Mucosa of stomach (tissue), 1 donor: ENCODE data around the gene CLCNKB.
"Not testable (repeated sequence)": the region's sequence is repeated elsewhere in the genome, so short reads cannot be mapped to it uniquely, and the experiment has no call there.

Source experiments
- H3K27me3 ChIP-seq: one replicate; pipeline ENCODE4 v1.7.0; 2013; ENCODE audit warnings: mild to moderate bottlenecking, low read length; ENCODE audit not compliant: control insufficient read depth, insufficient read depth
- H3K36me3 ChIP-seq: one replicate; pipeline ENCODE4 v1.7.0; 2013; ENCODE audit warnings: low read length; ENCODE audit not compliant: control insufficient read depth, insufficient read depth
- H3K4me1 ChIP-seq: one replicate; pipeline ENCODE4 v1.7.0; 2013; ENCODE audit warnings: mild to moderate bottlenecking, low read length; ENCODE audit not compliant: control insufficient read depth, insufficient read depth
- H3K4me3 ChIP-seq: one replicate; pipeline ENCODE4 v1.7.0; 2013; ENCODE audit warnings: low read length
- H3K9ac ChIP-seq: one replicate; pipeline ENCODE4 v1.7.0; 2013; ENCODE audit warnings: mild to moderate bottlenecking, low read length, moderate library complexity
- H3K9me3 ChIP-seq: one replicate; pipeline ENCODE4 v1.7.0; 2013; ENCODE audit warnings: mild to moderate bottlenecking, low read length, moderate library complexity; ENCODE audit not compliant: control insufficient read depth
- donor health status: Pancreatic carcinoma.

The CLCNKB gene

GRCh38 chr1:16043950-16044349, 368 bp downstream of the CLCNKB start:
- H3K9ac ChIP-seq: no peak overlapping the region
- no peaks in the 10 kb centered on the region for H3K36me3 ChIP-seq
- no peak overlapping the region for H3K4me3 ChIP-seq
- peaks cover 3% of the 10 kb centered on the region for H3K27me3 ChIP-seq
- peaks cover 5% of the 10 kb centered on the region for H3K4me1 ChIP-seq
- H3K9me3 ChIP-seq: no peaks in the 10 kb centered on the region

GRCh38 chr1:16046842-16047241, 3.3 kb downstream of the CLCNKB start:
- H3K4me1 ChIP-seq: peaks cover 6% of the 10 kb centered on the region
- H3K4me3 ChIP-seq: no peak overlapping the region
- no peaks in the 10 kb centered on the region for H3K36me3 ChIP-seq
- H3K9me3 ChIP-seq: no peaks in the 10 kb centered on the region
- H3K9ac ChIP-seq: no peak overlapping the region
- H3K27me3 ChIP-seq: peaks cover 2% of the 10 kb centered on the region

GRCh38 chr1:16047791-16048475, 4.4 kb downstream of the CLCNKB start:
- Histone ChIP-seq H3K27me3 (no peaks in the 10 kb centered on the region), H3K4me3 (no peak overlapping the region)

GRCh38 chr1:16048573-16049189, 5.1 kb downstream of the CLCNKB start:
- peaks cover 6% of the 10 kb centered on the region for H3K4me1 ChIP-seq
- peak overlapping the region; percentile 48 for H3K9ac ChIP-seq
- peak overlapping the region; percentile 19 for H3K4me3 ChIP-seq
- no peaks in the 10 kb centered on the region for H3K36me3 ChIP-seq
- H3K9me3 ChIP-seq: no peaks in the 10 kb centered on the region
- no peaks in the 10 kb centered on the region for H3K27me3 ChIP-seq

More at GRCh38 chr1:16047791-16048475, 4.4 kb downstream of the CLCNKB start:
- H3K36me3 ChIP-seq: no peaks in the 10 kb centered on the region
- peaks cover 6% of the 10 kb centered on the region for H3K4me1 ChIP-seq
- no peaks in the 10 kb centered on the region for H3K9me3 ChIP-seq
- no peak overlapping the region for H3K9ac ChIP-seq

- Histone ChIP-seq H3K36me3 (no peaks in the 10 kb centered on the region), H3K9me3 (no peaks in the 10 kb centered on the region), H3K4me3 (no peak overlapping the region), H3K4me1 (peaks cover 6% of the 10 kb centered on the region), H3K9ac (no peak overlapping the region), H3K27me3 (no peaks in the 10 kb centered on the region)
Observed at GRCh38 chr1:16050328-16050727, 6.7 kb downstream of the CLCNKB start.

DNA sequence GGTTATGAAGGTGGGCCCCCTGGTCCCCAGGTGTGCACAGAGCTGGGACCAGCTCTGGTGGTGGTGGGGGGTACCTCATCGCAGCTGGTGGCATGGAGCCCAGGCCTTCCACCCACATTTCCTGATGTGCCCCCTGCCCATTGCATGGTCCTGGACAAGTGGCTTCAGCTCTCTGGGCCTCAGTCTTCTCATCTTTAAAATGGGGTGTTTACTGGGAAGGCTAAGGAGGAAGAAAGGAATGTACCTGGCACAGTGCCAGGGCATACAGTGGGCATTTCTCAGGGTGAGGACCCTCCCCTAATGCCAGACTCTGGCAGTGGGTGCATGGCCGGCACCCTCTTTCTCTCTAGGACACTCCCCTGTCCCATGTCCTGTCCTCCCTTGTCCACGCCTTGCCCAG, 7.5 kb downstream of the CLCNKB start:
- no peaks in the 10 kb centered on the region for H3K36me3 ChIP-seq
- H3K4me1 ChIP-seq: peaks cover 12% of the 10 kb centered on the region
- no peak overlapping the region for H3K4me3 ChIP-seq
- no peaks in the 10 kb centered on the region for H3K9me3 ChIP-seq
- no peaks in the 10 kb centered on the region for H3K27me3 ChIP-seq
- no peak overlapping the region for H3K9ac ChIP-seq

DNA sequence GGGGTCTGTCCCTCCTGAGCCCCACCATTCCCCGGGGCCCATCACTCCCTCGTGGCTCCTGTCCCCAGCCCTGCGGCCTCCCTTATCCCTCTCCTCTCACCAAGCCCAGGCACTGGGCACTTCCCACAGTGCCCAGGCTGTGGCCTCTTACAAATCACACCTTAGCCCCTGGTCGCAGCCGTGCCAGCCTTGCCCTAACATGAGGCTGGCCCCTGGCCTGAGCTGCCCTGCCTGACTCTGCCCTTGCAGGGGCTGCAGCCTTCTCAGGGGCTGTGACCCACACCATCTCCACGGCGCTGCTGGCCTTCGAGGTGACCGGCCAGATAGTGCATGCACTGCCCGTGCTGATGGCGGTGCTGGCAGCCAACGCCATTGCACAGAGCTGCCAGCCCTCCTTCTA, 8.4 kb downstream of the CLCNKB start:
- not testable (repeated sequence) for H3K27me3 ChIP-seq, H3K9me3 ChIP-seq, H3K36me3 ChIP-seq, H3K9ac ChIP-seq, H3K4me3 ChIP-seq
- peaks cover 13% of the 10 kb centered on the region for H3K4me1 ChIP-seq

DNA sequence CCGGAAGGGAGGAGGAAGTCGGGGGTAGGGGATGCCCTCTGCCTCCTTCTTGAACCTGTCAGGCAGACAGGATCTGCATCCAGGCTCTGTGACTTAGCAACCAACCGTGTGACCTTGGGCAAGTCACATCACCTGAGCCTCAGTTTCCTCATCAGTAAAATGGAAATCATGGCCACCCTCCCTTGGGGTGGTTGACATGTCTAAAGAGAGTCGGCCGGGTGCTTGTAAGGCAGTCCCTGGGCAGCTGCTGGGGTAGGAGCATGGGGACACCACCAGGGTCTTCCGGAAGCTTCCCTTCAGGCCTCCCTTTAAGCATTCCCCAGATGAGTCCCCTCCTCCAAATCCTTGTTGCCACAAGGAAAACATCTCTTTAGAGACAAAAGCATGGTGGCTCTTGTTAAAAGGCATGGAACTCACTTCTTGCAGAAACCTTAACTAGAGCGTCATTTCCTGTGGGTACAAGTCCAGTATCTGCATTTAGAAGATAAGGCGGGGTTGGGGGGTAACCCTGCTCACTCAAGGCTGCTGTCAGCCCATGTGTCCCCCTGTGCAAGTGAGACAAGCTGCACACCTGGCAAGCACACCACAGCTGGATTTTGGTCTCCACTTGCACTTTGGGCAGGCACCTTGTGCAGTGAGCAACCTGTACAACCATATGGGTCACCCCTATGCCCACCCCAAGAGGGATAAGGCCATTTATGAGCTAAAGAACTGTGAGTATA, 10.4 kb downstream of the CLCNKB start:
- Histone ChIP-seq H3K36me3 (no peaks in the 10 kb centered on the region), H3K9ac (no peak overlapping the region), H3K9me3 (no peaks in the 10 kb centered on the region), H3K4me3 (no peak overlapping the region), H3K27me3 (peaks cover 3% of the 10 kb centered on the region), H3K4me1 (peaks cover 8% of the 10 kb centered on the region)

DNA sequence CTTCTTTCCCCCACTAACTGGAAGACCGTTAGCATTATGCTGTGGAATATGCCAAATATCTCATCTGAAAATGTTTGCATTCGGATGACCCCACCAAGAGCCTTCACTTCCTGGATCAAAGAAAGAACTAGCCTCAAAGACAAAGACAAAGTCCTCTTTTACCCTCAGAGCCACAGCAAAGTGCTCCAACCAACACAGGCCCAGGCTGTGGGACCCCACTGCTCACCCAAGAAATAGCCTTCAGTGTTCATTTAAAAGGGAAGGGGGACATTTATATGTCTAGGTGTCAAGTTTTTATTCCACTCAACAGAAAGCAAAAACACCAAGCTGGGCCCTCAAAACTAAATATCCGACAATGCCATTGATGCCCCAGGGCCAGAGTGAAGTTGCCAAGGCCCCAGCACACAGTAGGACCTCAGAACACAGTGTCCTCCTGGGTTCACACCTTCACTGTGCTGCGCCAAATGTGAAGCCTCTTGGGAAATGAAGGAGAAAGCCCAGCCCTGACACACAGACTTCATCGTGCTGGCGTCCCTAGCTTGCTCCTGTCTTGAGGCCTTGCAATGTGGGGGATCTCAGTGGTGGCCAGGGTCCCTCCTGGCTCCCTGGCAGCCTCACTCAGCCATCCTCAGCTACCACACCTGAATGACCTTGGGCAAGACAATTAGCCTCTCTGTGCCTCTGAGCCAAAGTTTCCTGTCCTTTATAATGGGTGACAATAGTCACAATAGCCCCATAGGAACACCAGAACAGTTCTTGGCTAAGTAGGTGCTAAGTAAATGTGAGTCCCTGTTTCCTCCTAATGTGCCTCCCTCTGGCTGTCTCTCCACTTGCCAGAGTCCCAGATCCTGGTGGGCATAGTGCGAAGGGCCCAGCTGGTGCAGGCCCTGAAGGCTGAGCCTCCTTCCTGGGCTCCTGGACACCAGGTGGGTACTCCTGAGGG, 11.3 kb downstream of the CLCNKB start:
- no peaks in the 10 kb centered on the region for H3K36me3 ChIP-seq
- H3K9me3 ChIP-seq: no peaks in the 10 kb centered on the region
- H3K4me1 ChIP-seq: peaks cover 7% of the 10 kb centered on the region
- no peak overlapping the region for H3K9ac ChIP-seq
- H3K4me3 ChIP-seq: no peak overlapping the region
- H3K27me3 ChIP-seq: peaks cover 3% of the 10 kb centered on the region

DNA sequence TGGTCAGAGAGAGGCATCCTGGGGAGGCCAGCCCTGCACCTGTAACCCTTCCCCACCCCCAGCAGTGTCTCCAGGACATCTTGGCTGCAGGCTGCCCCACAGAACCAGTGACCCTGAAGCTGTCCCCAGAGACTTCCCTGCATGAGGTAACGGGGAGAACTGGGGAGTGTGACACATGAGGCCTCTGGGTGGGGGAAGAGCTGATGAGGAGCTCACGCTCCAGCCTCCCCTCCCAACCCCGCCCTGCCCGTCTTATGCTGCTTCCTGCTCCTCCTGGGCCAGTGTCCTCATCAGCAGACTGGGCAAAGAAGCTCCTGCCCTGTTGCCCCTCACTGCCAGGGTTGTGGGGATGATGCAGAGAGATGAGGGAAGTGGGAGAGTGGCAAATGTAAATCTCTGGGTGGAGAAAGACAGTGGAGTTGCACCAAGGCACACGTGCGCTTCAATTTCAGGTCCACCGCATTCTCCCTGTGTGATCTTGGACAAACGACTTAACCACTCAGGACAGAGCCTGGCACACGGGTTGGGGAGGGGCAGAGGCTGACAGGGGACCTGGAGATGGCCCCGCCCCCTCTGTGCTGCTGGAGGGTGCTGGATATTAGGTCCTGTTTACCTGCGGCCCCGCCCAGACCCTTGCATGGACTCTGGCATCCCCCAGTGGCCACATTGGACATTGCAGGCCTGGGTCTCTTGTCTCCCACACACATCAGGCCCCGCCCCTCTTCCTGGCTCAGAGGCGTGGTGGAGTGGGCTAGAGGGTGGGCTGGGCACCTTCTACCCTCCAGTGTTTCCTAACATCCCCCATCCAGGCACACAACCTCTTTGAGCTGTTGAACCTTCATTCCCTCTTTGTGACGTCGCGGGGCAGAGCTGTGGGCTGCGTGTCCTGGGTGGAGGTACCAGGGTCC, 12.3 kb downstream of the CLCNKB start:
- H3K27me3 ChIP-seq: peaks cover 3% of the 10 kb centered on the region
- H3K4me3 ChIP-seq: no peak overlapping the region
- H3K9ac ChIP-seq: no peak overlapping the region
- peaks cover 7% of the 10 kb centered on the region for H3K4me1 ChIP-seq
- H3K9me3 ChIP-seq: no peaks in the 10 kb centered on the region
- H3K36me3 ChIP-seq: no peaks in the 10 kb centered on the region

DNA sequence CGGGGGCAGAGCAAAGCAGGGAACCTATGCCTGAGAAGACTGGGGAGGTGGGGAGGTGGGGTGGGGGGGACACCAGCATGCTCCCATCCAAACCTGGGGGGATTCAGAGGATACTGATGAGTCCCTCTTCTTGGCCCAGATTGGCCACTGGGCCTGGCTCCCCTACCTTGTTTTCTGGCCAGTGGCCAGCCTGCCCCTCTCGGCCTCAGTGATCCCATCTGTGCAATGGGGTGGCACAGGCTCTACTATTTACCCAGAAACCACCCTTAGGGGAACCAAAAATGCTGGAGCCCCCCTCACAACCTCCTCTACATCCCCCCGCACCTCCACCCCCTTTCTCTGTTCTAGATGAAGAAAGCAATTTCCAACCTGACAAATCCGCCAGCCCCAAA, 12.9 kb downstream of the CLCNKB start:
- not testable (repeated sequence) for H3K36me3 ChIP-seq, H3K27me3 ChIP-seq

More for the DNA sequence above, 12.9 kb downstream of the CLCNKB start:
- not testable (repeated sequence) for H3K4me1 ChIP-seq, H3K4me3 ChIP-seq, H3K9me3 ChIP-seq, H3K9ac ChIP-seq
